Measurements from ENCODE around the gene FKBP9.
"Not testable (repeated sequence)": the region's sequence is repeated elsewhere in the genome, so short reads cannot be mapped to it uniquely, and the experiment has no call there.

The FKBP9 gene

DNA sequence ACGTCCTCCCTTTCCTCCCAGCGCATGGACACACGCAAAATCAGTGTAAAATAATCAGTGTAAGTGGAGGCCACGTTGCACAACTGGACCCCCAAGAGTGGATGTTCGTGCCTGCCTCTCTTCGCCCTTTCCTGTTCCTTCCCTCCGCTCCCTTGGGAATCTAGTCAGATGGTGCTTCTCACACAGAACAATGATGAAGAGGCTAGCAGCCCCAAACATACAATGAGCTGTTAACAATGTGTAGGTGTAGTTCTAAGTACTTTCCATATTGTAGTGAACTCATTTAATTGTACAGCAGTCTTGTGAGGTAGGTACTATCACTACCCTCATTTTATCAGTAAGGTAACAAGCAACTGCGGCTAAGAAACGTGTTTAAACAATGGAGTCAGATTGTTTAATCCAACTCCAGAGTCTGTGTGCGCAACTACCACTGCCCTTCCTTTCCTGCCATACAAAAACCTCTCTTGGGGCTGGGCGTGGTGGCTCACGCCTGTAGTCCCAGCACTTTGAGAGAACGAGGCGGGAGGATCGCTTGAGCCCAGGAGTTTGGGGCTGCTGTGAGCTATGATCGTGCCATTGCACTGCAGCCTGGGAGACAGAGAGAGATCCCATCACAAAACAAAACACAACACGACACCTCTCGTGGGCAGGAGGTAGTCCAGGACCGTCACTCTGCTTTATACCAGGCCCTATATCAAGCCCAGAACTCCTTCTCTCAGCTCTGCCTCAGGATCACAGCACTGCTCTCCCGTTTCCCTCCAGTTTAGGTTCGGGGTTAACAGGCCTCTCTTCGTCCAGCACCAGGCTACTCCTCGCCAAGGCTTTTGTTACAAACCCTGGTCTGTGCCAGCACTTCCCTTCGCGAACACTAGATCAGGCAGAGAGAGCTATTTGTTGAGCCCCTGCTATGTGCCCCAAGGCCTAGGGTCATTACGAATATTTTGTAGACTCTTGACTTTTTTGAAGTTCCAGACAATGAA, 1.1 kb downstream of the FKBP9 start:
- DNase-seq = peak; percentile 71

DNA sequence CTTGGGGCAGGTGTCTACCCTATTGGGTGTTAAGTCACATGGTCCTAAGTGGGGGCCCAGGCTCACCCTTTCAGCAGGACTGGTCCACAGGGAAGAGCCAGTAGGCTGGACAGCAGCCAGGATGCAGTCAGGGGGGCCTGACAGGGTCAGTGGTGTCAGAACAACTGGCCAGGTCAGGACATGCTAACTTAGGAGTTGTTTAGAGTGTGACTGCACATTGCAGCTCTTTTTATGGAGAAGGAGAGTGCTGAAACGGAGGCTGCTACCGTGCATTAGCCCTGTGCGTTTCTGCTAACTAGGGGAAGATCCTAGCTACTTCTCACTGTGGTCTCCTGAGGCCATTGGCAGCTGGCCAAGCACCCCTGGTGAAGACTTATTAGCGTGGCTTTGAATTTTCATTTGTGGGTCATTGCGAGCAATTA, 6.7 kb downstream of the FKBP9 start:
- DNase-seq = not testable (repeated sequence)

DNA sequence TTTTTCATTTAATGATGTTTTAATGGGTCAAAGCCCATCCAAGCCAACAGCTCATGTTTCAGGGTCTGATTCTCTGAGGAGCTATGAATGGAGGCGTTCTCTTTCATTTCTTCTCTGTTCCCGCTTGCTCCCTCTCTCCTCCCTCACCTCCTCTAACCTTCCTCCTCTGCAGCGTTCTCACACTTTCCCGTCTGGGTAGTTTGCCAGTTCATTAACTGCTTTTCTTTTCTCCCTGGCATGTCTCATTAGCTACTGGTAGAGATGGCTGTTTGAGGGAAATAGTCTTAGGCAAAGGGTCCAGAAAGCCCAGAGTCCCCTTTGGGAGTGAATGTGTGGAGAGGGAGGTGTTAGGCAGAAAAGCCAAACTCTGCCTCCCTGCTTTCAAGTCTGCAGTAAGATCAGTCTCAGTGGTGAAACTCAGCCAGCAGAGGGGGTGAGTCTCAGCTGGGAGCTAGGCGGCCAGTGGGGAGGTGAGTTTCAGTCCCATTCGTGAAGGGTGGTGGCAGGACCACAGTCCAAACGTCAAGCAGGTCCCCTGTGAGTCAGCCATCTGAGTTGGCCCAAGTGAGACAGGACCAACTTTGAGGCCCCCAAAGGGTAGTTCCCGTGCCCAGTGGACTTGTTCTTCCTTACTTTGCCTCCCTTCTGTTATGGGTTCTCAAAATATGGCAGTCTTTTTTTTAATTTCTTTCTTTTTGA, 7.4 kb downstream of the FKBP9 start:
- DNase-seq = not testable (repeated sequence)

DNA sequence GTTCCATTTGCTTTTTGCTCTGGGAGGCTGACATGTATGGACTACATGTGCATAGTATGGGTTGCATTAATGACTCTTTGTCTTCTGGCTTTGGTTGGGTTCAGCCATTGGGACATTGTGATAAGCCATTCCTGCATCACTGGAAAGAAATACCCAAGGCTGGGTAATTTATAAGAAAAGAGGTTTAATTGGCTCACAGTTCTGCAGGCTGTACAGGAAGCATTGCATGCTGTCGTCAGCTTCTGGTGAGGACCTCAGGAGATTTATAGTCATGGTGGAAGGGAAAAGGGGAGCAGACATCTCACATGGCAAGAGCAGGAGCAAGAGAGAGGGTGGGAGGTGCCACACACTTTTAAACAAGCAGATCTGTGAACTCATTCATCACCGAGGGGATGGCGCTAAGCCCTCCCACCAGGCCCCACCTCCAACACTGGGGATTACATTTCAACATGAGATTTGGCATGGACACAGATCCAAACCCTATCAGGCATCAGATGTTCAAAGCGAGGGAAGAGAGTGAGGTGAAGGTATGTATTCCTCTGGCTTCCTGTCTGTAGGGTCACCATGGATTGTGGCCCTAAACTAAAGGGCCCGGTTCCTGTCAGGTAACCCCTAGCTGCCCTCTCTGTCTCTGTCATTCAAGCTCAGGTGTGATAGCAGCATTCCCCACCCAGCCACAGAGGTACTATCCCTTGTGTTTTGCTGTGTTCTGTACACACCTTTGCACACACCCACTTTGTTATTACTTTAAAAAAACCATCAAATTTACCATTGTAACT, 9.4 kb downstream of the FKBP9 start:
- not testable (repeated sequence) for DNase-seq

- not testable (repeated sequence) for DNase-seq
These were observed 10.0 kb downstream of the FKBP9 start for GRCh38 chr7:32967268-32967582.

GRCh38 chr7:32971967-32972366, 14.7 kb downstream of the FKBP9 start:
- DNase-seq = not testable (repeated sequence)

DNA sequence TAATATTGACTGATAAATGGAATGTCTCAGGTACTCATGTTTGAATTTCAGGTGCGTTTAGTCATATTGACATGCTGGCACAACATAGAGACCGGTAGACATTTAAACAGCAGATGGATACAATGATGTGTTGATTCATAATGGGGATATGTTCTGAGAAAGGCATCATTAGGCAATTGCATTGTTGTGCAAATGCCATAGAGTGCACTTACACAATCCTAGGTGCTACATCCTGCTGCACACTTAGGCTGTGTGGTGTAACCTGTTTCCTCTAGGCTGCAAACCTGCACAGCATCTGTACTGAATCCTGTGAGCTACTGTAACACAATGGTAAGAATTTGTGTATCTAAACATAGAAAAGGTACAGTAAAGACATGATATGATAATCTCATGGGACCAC, 19.9 kb downstream of the FKBP9 start:
- DNase-seq = not testable (repeated sequence)

DNA sequence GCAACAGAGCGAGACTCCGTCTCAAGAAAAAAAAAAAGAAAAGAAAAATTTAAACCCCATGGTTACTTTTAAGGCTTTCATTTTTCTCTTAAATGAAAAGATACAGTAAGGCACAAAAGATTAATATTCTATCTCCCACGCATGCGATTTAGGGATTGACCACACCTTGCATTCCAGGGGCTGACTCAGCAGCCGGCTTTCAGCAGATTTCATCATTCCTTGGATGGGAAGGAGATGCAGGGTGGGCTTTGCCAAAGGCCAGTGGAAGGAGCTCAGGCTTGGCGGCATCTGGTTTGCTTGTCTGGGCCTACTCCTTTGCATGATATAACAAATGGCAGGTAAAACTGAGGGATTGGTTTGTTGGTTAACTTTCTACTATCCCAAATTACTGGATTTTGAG, 22.0 kb downstream of the FKBP9 start:
- not testable (repeated sequence) for DNase-seq

- DNase-seq = not testable (repeated sequence)
These were observed 22.7 kb downstream of the FKBP9 start for GRCh38 chr7:32979902-32980301.

DNA sequence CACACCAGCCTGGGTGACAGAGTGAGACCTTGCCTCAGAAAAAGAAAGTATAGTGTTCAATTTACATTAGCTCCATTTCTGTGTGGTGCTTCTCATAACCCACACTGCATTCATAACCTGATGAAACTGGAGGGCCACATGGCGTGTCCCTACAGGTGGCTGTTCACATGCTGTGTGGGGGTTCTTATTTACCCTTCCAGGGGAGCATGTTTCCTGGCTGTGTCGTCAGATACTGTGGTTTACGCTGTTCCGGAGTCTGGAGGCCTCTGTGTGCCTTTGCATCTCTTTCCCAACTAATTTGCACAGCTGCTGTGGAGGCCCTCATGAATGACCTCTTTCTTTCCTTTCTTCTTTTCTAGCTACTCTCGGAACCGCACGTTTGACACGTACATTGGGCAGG, 30.9 kb downstream of the FKBP9 start:
- DNase-seq = not testable (repeated sequence)

DNA sequence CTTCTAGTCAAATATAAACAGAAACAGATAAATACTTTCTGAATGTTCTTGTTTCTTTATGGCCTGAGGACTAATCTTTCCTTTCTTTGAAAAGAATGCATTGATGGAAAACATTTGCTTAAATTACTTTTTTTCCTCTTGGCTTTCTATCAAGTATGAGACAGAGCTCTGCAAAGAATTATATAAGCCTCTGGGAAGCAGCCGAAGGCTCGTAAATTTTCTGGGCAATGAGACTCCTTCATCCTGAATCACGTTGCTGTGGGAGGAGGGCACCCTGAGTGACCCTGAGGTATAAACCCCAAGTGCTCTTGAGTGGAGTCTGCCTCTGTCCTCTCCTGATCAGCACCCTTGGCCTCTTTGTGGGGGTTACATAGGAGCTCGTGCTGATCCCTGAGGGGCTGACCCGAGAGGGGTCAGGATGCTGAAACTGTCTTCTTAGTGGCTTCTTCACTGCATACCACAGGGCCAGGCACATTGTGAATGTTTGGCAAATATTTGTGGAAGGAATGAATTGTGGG, 33.9 kb downstream of the FKBP9 start:
- DNase-seq = not testable (repeated sequence)

DNA sequence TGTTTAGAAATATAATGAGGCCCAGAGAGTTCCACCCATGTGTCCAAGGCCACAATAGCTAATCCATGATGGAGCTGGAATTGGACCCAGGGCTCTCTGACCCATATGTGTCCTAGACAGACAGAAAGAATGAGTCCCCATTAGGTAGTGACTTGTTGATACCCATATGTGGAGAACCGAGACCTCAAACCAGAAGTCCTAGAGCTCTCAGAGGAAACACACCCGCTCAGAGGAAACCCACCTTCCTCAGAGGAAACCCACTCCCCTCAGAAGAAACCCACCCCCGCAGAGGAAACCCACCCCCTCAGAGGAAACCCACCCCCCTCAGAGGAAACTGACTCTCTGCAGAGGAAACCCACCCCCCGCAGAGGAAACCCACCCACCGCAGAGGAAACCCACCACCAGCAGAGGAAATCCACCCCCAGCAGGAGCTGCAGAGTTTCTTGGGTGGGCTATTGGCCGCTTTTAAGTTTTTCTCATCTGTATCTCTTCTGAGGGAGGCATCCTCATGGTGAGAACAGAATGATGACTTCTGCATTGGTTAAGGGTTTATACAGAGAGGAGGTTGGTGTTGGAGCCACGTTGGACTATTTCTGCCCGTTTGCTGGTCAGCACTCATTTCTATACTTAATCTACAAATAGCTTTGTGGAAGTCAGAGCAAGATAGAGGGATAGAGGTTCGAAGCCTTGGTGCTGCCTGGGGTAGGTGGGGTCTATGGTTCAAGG, 34.9 kb downstream of the FKBP9 start:
- DNase-seq = not testable (repeated sequence)

- not testable (repeated sequence) for DNase-seq
These were observed 35.5 kb downstream of the FKBP9 start for GRCh38 chr7:32992750-32993149.

- DNase-seq = not testable (repeated sequence)
These were observed 40.7 kb downstream of the FKBP9 start for GRCh38 chr7:32997956-32998355.

DNA sequence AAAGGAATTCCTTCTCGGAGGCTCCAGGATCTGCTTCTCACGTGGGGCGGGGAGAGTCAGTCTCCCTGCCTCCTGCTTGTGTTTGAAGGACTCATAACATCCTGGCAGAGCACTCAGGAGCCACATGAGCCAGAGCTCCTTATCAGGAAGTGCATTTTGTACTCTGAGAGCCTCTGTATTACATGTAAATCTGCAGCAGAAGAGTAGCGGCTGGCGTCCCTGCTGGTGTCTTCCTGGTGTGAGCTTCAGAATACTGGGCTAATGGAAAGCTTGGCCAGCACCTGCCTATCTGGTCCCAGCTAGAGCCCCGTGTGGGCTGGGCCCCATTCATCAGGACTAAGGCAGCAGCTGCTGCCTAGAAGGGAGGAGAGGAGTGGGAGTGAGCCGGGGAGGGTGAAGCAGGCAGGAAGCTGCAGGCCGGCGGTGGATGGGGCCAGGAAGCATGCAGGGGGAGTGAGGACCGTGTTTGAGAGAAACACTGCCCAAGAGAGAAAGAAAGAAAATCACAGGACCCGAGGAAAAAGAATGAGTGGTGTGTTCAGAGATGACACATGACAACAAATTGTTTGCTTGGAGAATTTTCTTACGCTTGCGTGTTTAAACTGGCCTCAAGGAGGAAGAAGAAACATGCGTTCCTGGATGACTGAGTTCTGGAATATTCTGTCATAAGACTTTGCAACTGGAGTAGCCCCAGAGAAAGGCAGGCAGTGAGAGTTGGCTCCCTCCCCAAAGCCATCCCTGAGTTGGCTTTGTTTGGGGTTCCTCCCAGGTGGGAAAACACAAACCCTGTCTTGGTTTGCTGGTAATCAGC, 41.3 kb downstream of the FKBP9 start:
- not testable (repeated sequence) for DNase-seq

DNA sequence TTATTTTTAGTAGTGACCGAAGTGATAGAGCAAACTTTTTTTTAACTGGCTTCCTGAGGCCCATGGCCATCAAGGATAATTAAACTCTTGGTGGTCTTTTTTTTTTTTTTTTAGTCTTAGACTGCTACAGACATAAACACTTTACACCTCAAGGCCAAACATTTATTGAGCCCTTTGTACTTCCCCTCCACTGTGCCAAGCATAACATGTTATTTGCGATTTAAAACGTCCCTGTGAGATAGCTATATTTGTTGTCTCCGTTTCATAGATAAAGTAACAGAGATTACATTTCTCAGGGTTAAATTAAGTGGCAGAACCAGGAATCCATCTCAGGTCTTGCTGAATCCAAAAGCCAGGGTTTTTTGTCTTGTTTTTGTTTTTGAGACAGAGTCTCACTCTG, 42.1 kb downstream of the FKBP9 start:
- DNase-seq = not testable (repeated sequence)

DNA sequence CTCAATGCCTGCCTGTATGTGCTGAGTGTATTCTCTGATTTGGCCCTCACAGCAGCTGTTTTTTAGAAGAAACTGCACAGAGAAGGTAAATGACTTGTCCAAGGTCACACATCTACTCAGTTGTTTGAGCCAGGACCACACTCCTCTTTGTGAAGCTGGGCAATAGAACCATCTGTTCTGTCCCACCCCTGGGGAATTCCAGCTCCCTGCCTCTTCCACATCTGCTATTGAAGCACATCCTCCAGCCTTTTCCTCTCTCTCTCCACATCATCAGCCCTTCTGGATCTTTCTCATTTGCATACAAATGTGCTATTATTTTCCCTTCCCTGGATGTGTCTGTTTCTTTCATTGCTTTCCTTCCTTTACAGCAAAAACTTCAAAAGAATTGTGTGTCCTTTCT, 45.9 kb downstream of the FKBP9 start:
- peak; percentile 33 for DNase-seq

- not testable (repeated sequence) for DNase-seq
These were observed 46.9 kb downstream of the FKBP9 start for GRCh38 chr7:33004104-33004616.

DNA sequence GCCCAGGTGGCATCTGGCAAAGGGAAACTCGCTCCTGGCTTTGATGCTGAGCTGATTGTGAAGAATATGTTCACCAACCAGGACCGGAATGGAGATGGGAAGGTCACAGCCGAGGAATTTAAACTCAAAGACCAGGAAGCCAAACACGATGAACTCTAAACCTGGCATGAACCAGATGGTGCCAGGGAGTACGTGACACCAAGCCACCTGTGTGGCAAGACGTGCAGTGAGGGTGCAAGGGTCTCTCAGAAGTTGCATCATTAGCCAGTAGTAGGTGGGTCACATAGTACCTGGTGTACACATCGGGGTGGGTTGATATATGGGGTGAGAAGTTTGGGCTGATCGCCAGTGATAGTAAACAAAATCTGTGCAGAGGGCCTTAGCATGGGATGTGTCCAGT, 48.0 kb downstream of the FKBP9 start:
- not testable (repeated sequence) for DNase-seq

GRCh38 chr7:33005690-33006089, 48.5 kb downstream of the FKBP9 start:
- not testable (repeated sequence) for DNase-seq

GRCh38 chr7:33009734-33010133, 52.5 kb downstream of the FKBP9 start:
- DNase-seq = no peak
